Measurements from ENCODE around the gene ARID1B. TPM values are rescaled to one million over a fixed set of nuclear protein-coding genes. Genes with fewer than 3 reads are reported as not detected.

The ARID1B gene
- total and polyA plus RNA-seq, 2 of the 13 experiments (the other 11 are each of a cell fraction or from before 2014, with no cell fraction given) = 20.1 to 32.6 TPM

- TF ChIP-seq PHF5A (CRISPR knock-in tag; IDR thresholded peaks at IDR 0.05; ENCODE audit: low read depth, unreplicated experiment) (no peak), ZNF782 (CRISPR knock-in tag; IDR thresholded peaks at IDR 0.05; ENCODE audit: borderline replicate concordance) (no peak), ZSCAN9 (CRISPR knock-in tag; IDR thresholded peaks at IDR 0.05; ENCODE audit: borderline replicate concordance) (no peak), ZNF891 (CRISPR knock-in tag; IDR thresholded peaks at IDR 0.05) (no peak; the same call in 1 of the 2 replicates), ZNF597 (CRISPR knock-in tag; IDR thresholded peaks at IDR 0.05) (no peak), SP4 (CRISPR knock-in tag; IDR thresholded peaks at IDR 0.05) (no peak), NCOA5 (CRISPR knock-in tag; IDR thresholded peaks at IDR 0.05) (no peak), ZNF383 (CRISPR knock-in tag; IDR thresholded peaks at IDR 0.05; ENCODE audit: borderline replicate concordance) (no peak), ZNF496 (CRISPR knock-in tag; IDR thresholded peaks at IDR 0.05; ENCODE audit: insufficient replicate concordance) (no peak), REL (CRISPR knock-in tag; conservative IDR thresholded peaks at IDR 0.05) (peak; percentile 71), PLRG1 (conservative IDR thresholded peaks at IDR 0.05) (no peak), ZNF570 (CRISPR knock-in tag; IDR thresholded peaks at IDR 0.05; ENCODE audit: borderline replicate concordance) (no peak; the same call in 1 of the 2 replicates), ZNF501 (CRISPR knock-in tag; IDR thresholded peaks at IDR 0.05) (0 out of 2 replicates have a peak, but pooled peaks have one; percentile 8), ZNF564 (CRISPR knock-in tag; IDR thresholded peaks at IDR 0.05) (no peak; the same call in 1 of the 2 replicates), SAFB2 (CRISPR knock-in tag; IDR thresholded peaks at IDR 0.05; ENCODE audit: borderline replicate concordance, low read depth) (peak; percentile 56), SNAPC5 (CRISPR knock-in tag; IDR thresholded peaks at IDR 0.05; ENCODE audit: borderline replicate concordance) (no peak), TCF7 (IDR thresholded peaks at IDR 0.05; ENCODE audit: low read depth) (no peak), AGO2 (optimal IDR thresholded peaks at IDR 0.05; ENCODE audit: low read depth, low read length) (peak; percentile 94), HHEX (CRISPR knock-in tag; IDR thresholded peaks at IDR 0.05) (no peak), ETS1 (CRISPR knock-in tag; IDR thresholded peaks at IDR 0.05) (peak; percentile 78), SALL2 (CRISPR knock-in tag; IDR thresholded peaks at IDR 0.05) (no peak), POLR2A (IDR thresholded peaks at IDR 0.05; ENCODE audit: insufficient read depth in 1 of 2, low read depth in 2 of 2, low read length in 2 of 2) (peak; percentile 9 to 61; a peak in 3 of 4 replicates), ZNF142 (CRISPR knock-in tag; IDR thresholded peaks at IDR 0.05) (no peak; the same call in 1 of the 2 replicates)
Observed at GRCh38 chr6:156777577-156778453, 637 bp downstream of the ARID1B start (continued).
